Measurements from ENCODE around the gene TGFB1. TPM values are rescaled to one million over a fixed set of nuclear protein-coding genes. Genes with fewer than 3 reads are reported as not detected.

The TGFB1 gene
- total and polyA plus RNA-seq, 9 of the 15 experiments (the other 6 are each of a cell fraction or from before 2014, with no cell fraction given), result 0.24 to 159 (median 17.2) TPM

GRCh38 chr19:41350735-41351338 lies 2.9 kb downstream of the TGFB1 start (continued):
- TF ChIP-seq, protein P1, sequence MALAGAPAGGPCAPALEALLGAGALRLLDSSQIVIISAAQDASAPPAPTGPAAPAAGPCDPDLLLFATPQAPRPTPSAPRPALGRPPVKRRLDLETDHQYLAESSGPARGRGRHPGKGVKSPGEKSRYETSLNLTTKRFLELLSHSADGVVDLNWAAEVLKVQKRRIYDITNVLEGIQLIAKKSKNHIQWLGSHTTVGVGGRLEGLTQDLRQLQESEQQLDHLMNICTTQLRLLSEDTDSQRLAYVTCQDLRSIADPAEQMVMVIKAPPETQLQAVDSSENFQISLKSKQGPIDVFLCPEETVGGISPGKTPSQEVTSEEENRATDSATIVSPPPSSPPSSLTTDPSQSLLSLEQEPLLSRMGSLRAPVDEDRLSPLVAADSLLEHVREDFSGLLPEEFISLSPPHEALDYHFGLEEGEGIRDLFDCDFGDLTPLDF (CRISPR knock-in tag; IDR thresholded peaks at IDR 0.05), result 0 out of 2 replicates have a peak, but pooled peaks have one; percentile 72
- TF ChIP-seq, protein P2, sequence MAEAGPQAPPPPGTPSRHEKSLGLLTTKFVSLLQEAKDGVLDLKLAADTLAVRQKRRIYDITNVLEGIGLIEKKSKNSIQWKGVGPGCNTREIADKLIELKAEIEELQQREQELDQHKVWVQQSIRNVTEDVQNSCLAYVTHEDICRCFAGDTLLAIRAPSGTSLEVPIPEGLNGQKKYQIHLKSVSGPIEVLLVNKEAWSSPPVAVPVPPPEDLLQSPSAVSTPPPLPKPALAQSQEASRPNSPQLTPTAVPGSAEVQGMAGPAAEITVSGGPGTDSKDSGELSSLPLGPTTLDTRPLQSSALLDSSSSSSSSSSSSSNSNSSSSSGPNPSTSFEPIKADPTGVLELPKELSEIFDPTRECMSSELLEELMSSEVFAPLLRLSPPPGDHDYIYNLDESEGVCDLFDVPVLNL (CRISPR knock-in tag; IDR thresholded peaks at IDR 0.05; ENCODE audit: low read depth), result no peak
- TF ChIP-seq KLF6 (CRISPR knock-in tag; IDR thresholded peaks at IDR 0.05; ENCODE audit: borderline replicate concordance) (no peak), ID3 (CRISPR knock-in tag; IDR thresholded peaks at IDR 0.05) (no peak), ID3 (tag; IDR thresholded peaks at IDR 0.05) (no peak), LEF1 (IDR thresholded peaks at IDR 0.05) (peak; percentile 39; the same call in 1 of the 2 replicates), ZC3H4 (CRISPR knock-in tag; IDR thresholded peaks at IDR 0.05; ENCODE audit: borderline replicate concordance) (no peak), RCOR1 (IDR thresholded peaks at IDR 0.05; ENCODE audit: borderline replicate concordance in 1 of 2, low read depth in 2 of 2, low read length in 2 of 2) (peak in 1 of 2 experiments; percentile 68; a peak in 3 of 4 replicates), POLR2A (conservative IDR thresholded peaks at IDR 0.05) (peak; percentile 78), TRIM24 (IDR thresholded peaks at IDR 0.05) (no peak; a peak in 1 of 4 replicates), TAL1 (IDR thresholded peaks at IDR 0.05) (peak; percentile 47; the same call in 1 of the 2 replicates), TCF7L2 (IDR thresholded peaks at IDR 0.05; ENCODE audit: low read depth, low read length) (no peak), ZNF134 (CRISPR knock-in tag; conservative IDR thresholded peaks at IDR 0.05) (no peak), ZNF282 (CRISPR knock-in tag; IDR thresholded peaks at IDR 0.05) (no peak), FOXA1 (IDR thresholded peaks at IDR 0.05; ENCODE audit: borderline replicate concordance) (no peak), MEIS2 (IDR thresholded peaks at IDR 0.05; ENCODE audit: partially characterized antibody) (peak; percentile 4), NRF1 (conservative IDR thresholded peaks at IDR 0.05 in 1 of 2, IDR thresholded peaks at IDR 0.05 in 1 of 2) (0 out of 4 replicates have a peak, but pooled peaks of 1 of the 2 experiments have one; percentile 45), PHF20 (IDR thresholded peaks at IDR 0.05; ENCODE audit: partially characterized antibody) (no peak), NR2C2 (CRISPR knock-in tag; IDR thresholded peaks at IDR 0.05) (no peak), NR2C2 (tag; IDR thresholded peaks at IDR 0.05) (no peak)
- TF ChIP-seq, protein P3, sequence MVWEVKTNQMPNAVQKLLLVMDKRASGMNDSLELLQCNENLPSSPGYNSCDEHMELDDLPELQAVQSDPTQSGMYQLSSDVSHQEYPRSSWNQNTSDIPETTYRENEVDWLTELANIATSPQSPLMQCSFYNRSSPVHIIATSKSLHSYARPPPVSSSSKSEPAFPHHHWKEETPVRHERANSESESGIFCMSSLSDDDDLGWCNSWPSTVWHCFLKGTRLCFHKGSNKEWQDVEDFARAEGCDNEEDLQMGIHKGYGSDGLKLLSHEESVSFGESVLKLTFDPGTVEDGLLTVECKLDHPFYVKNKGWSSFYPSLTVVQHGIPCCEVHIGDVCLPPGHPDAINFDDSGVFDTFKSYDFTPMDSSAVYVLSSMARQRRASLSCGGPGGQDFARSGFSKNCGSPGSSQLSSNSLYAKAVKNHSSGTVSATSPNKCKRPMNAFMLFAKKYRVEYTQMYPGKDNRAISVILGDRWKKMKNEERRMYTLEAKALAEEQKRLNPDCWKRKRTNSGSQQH (CRISPR knock-in tag; IDR thresholded peaks at IDR 0.05), result 0 out of 2 replicates have a peak, but pooled peaks have one; percentile 19
